Gastrocnemius medialis (tissue), 4 donors: ENCODE results near the gene RAET1E.

Experiments
- POLR2A ChIP-seq, 2 donors: fragments of 450-650 bp; IDR thresholded peaks; one replicate each; pipeline ENCODE4 v1.6.1; 2017; ENCODE audit warnings: antibody characterized with exemption in 2 of 2, mild to moderate bottlenecking in 2 of 2, moderate library complexity in 2 of 2
- TF ChIP-seq, protein P1 (sequence below), 5 experiments: fragments of 450-650 bp in 3 of 5; fragments of 200-600 bp in 2 of 5; sonication (generic) in 2 of 5; IDR thresholded peaks in 4 of 5; conservative IDR thresholded peaks in 1 of 5; 1 replicate in 4 of 5; 2 replicates in 1 of 5; pipeline ENCODE4 v1.5.1; 2016 to 2019; ENCODE audit warnings: antibody characterized with exemption in 5 of 5, mild to moderate bottlenecking in 3 of 5, moderate library complexity in 3 of 5

DNA sequence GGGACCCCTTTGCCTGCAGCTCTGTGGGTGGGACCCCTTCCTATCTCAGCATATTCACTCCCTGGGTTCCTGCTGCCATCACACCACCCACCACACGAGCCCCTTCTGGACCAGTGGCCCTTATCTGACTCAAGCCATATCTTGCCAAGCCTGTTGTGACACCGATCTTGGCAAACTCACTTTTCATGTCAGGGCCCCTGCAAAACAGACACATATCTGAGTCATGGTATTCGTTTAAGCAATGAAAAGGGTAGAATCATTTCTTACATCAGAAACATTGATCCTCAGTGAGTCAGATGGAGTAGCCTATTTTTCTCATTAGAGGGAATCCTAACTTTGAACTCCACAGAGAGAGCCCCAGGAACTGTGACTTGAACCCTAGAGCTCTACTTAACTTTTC, 10.6 kb downstream of the RAET1E start:
- TF ChIP-seq, protein P1, sequence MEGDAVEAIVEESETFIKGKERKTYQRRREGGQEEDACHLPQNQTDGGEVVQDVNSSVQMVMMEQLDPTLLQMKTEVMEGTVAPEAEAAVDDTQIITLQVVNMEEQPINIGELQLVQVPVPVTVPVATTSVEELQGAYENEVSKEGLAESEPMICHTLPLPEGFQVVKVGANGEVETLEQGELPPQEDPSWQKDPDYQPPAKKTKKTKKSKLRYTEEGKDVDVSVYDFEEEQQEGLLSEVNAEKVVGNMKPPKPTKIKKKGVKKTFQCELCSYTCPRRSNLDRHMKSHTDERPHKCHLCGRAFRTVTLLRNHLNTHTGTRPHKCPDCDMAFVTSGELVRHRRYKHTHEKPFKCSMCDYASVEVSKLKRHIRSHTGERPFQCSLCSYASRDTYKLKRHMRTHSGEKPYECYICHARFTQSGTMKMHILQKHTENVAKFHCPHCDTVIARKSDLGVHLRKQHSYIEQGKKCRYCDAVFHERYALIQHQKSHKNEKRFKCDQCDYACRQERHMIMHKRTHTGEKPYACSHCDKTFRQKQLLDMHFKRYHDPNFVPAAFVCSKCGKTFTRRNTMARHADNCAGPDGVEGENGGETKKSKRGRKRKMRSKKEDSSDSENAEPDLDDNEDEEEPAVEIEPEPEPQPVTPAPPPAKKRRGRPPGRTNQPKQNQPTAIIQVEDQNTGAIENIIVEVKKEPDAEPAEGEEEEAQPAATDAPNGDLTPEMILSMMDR (IDR thresholded peaks at IDR 0.05 in 4 of 5, conservative IDR thresholded peaks at IDR 0.05 in 1 of 5): no peak
- no peak for TF ChIP-seq POLR2A (IDR thresholded peaks at IDR 0.05)
